K562 (cell line): ENCODE data around the gene COQ8B. TPM values are rescaled to one million over a fixed set of nuclear protein-coding genes. Genes with fewer than 3 reads are reported as not detected.

Source experiments
- BRF1 ChIP-seq: IDR thresholded peaks from 3 replicates; pipeline ENCODE4 v1.6.1; 2011; ENCODE audit warnings: borderline replicate concordance, mild to moderate bottlenecking; ENCODE audit not compliant: insufficient read length; ENCODE audit errors: extremely low read depth
- CCAR2 ChIP-seq: fragments of 200-400 bp; formaldehyde crosslinking; IDR thresholded peaks from 2 replicates; pipeline ENCODE4 v1.6.1; 2017; ENCODE audit warnings: mild to moderate bottlenecking, low read depth, low read length
- CHD2 ChIP-seq: IDR thresholded peaks from 2 replicates; pipeline ENCODE4 v1.6.1; 2011; ENCODE audit warnings: low read depth, low read length
- HNRNPLL ChIP-seq: fragments of 200-400 bp; formaldehyde crosslinking; IDR thresholded peaks from 2 replicates; pipeline ENCODE4 v1.6.1; 2017; ENCODE audit warnings: low read length, low read depth, mild to moderate bottlenecking; ENCODE audit not compliant: poor library complexity, severe bottlenecking
- HNRNPUL1 ChIP-seq: fragments of 200-400 bp; formaldehyde crosslinking; IDR thresholded peaks from 2 replicates; pipeline ENCODE4 v1.6.1; 2017; ENCODE audit warnings: low read length
- KAT7 ChIP-seq: sonication (generic); formaldehyde crosslinking; IDR thresholded peaks from 2 replicates; pipeline ENCODE4 v1.8.0; 2022; ENCODE audit warnings: missing genetic modification reagents, mild to moderate bottlenecking, borderline replicate concordance
- PHB2 ChIP-seq: fragments of 450-650 bp; IDR thresholded peaks from 2 replicates; pipeline ENCODE4 v1.6.1; 2017; ENCODE audit warnings: low read depth
- PTTG1 ChIP-seq: fragments of 450-650 bp; IDR thresholded peaks from 2 replicates; pipeline ENCODE4 v1.6.1; 2016; ENCODE audit warnings: low read depth, mild to moderate bottlenecking, missing genetic modification characterization, missing compliant biosample characterization
- SREBF2 ChIP-seq: sonication (generic); formaldehyde crosslinking; IDR thresholded peaks from 2 replicates; pipeline ENCODE4 v1.4.0; 2020; ENCODE audit warnings: mild to moderate bottlenecking, missing genetic modification reagents
- USF1 ChIP-seq: sonication (generic); formaldehyde crosslinking; IDR thresholded peaks from 2 replicates; pipeline ENCODE4 v1.9.0; 2022; ENCODE audit warnings: mild to moderate bottlenecking, missing genetic modification reagents
- ZBTB11 ChIP-seq, 3 experiments: fragments of 200-800 bp in 1 of 3; fragments of 250-450 bp in 1 of 3; fragments of 450-650 bp in 1 of 3; sonication (Bioruptor Pico) in 1 of 3; sonication (Bioruptor generic) in 1 of 3; formaldehyde crosslinking in 1 of 3; IDR thresholded peaks; 2 replicates each; pipeline versions ENCODE4 v1.6.1 to v1.8.0; 2016 to 2022; ENCODE audit warnings: mild to moderate bottlenecking in 2 of 3, missing genetic modification characterization in 2 of 3, missing compliant biosample characterization in 1 of 3, moderate library complexity in 1 of 3
- ZBTB2 ChIP-seq: fragments of 450-650 bp; IDR thresholded peaks from 2 replicates; pipeline ENCODE4 v1.6.1; 2016; ENCODE audit warnings: antibody characterized with exemption
- ZBTB34 ChIP-seq: fragments of 250-450 bp; sonication (Bioruptor Pico); IDR thresholded peaks from 2 replicates; pipeline ENCODE4 v1.8.0; 2021; ENCODE audit warnings: mild to moderate bottlenecking, moderate library complexity
- ZNF395 ChIP-seq: fragments of 200-800 bp; sonication (Bioruptor generic); IDR thresholded peaks from 2 replicates; pipeline ENCODE4 v1.6.1; 2017; ENCODE audit warnings: missing genetic modification characterization, missing compliant biosample characterization
- polyA plus RNA-seq, 8 experiments: library from polyadenylated mRNA; depleted of rRNA in 4 of 8; stranded (reverse) in 5 of 8; unstranded in 3 of 8; fragments of >200 nt; fragmentation: Nextera tagmentation in 2 of 8; fragmentation: Illumina TruSeq in 1 of 8; extraction: Ambion mirVana in 2 of 8; extraction: Trizol in 1 of 8; gene quantifications; 2 replicates each; pipeline versions ENCODE4 v1.2.1 to v1.2.3, GENCODE V29; 2011 to 2014; ENCODE audit warnings: inconsistent platforms in 1 of 8, missing spikeins in 1 of 8
- total RNA-seq, 7 experiments: library from RNA; depleted of rRNA in 6 of 7; stranded (reverse); fragments of >200 nt in 6 of 7; fragmentation: Illumina TruSeq in 2 of 7; extraction: Trizol in 2 of 7; gene quantifications; 2 replicates each; pipeline versions ENCODE4 v1.2.1 to v1.2.3, GENCODE V29; 2011 to 2021; ENCODE audit warnings: low replicate concordance in 1 of 7
- TF ChIP-seq, protein P1 (sequence below): fragments of 250-450 bp; sonication (Bioruptor Pico); IDR thresholded peaks from 2 replicates; pipeline ENCODE4 v1.4.0; 2020; ENCODE audit warnings: mild to moderate bottlenecking

COQ8B gene
- total and polyA plus RNA-seq, 9 of the 15 experiments (the other 6 are each of a cell fraction or from before 2014, with no cell fraction given) = 0.41 to 32.3 (median 12.9) TPM

DNA sequence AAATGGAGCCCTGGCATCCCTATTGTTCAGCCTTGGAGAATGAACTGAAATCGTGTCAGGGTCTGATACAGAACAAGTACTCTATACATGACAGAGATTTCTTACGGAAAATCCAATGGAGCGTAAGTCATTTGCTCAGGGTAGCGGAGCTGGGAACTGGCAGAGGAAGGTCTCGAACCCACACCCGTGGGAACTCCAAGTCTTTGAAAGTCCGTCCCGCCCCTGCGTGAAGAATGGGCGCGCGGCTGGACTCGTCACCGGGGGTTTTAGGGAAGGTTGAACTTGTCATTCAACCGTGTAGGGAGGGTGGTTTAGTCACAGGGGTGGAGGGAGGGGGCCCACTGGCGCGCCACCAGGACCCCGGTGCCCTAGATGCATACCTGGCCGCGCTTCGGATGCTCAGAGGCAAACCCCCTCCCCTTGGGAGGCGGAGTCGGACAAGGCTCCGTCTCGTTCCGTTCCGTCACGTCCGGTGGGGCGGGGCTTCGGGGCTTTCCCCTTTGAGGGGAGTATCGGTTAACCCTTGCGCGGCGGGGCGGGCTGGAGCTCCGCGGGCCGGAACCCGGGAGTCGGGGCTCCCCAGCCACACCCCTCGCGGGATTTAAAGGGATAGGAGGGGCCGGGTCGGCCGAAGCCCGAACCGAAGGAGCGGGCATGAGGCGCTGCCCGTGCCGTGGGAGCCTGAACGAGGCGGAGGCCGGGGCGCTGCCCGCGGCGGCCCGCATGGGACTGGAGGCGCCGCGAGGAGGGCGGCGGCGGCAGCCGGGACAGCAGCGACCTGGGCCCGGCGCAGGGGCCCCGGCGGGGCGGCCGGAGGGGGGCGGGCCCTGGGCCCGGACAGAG, at the start of gene COQ8B, which contains the start of gene ITPKC (continued):
- TF ChIP-seq ZBTB2 = no peak
- no peak; the same call in 1 of the 2 replicates for TF ChIP-seq ZNF395 (CRISPR knock-in tag)
- no peak for TF ChIP-seq PTTG1 (tag)
- TF ChIP-seq KAT7 (CRISPR knock-in tag) = no peak
- TF ChIP-seq CHD2 = peak; percentile 63
- peak in 1 of 3 experiments; percentile 79; a peak in 2 of 6 replicates for TF ChIP-seq ZBTB11 (CRISPR knock-in tag; IDR thresholded peaks at IDR 0.05)
- no peak for TF ChIP-seq PHB2
- no peak for TF ChIP-seq SREBF2 (CRISPR knock-in tag)
- no peak for TF ChIP-seq USF1
- TF ChIP-seq BRF1 = no peak
- TF ChIP-seq, protein P1, sequence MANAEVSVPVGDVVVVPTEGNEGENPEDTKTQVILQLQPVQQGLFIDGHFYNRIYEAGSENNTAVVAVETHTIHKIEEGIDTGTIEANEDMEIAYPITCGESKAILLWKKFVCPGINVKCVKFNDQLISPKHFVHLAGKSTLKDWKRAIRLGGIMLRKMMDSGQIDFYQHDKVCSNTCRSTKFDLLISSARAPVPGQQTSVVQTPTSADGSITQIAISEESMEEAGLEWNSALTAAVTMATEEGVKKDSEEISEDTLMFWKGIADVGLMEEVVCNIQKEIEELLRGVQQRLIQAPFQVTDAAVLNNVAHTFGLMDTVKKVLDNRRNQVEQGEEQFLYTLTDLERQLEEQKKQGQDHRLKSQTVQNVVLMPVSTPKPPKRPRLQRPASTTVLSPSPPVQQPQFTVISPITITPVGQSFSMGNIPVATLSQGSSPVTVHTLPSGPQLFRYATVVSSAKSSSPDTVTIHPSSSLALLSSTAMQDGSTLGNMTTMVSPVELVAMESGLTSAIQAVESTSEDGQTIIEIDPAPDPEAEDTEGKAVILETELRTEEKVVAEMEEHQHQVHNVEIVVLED (CRISPR knock-in tag) = no peak; the same call in 1 of the 2 replicates
- TF ChIP-seq HNRNPUL1 = no peak
- TF ChIP-seq HNRNPLL = no peak
- TF ChIP-seq CCAR2 = no peak
- TF ChIP-seq ZBTB34 (CRISPR knock-in tag) = no peak
